Endothelial cell of umbilical vein (primary cell): Measurements from ENCODE around the gene IFITM5. TPM values are rescaled to one million over a fixed set of nuclear protein-coding genes. Genes with fewer than 3 reads are reported as not detected.

Experiments used
- BruUV-seq: library from RNA; stranded (reverse); fragments of 400-500 nt; replicated peaks from 2 replicates; lab custom pipeline; 2021; lab: Mats Ljungman, UMichigan
- CTCF ChIA-PET: fragments of 300-600, 350-600 bp; sonication (Branson Sonifier 250); formaldehyde crosslinking; loops from one replicate; lab custom pipeline; 2021; ENCODE audit warnings: antibody characterized with exemption, inconsistent platforms; lab: Charles Lee
- POLR2A ChIA-PET: fragments of 300-600, 350-600 bp; sonication (Branson Sonifier 250); formaldehyde crosslinking; loops from one replicate; lab custom pipeline; 2021; ENCODE audit warnings: antibody characterized with exemption, inconsistent platforms; lab: Charles Lee
- DNase-seq: peaks from one replicate; pipeline ENCODE4 v3.0.0-alpha.2; 2011; ENCODE audit warnings: low read depth, low spot score
- FAIRE-seq: peaks from 2 replicates; lab custom pipeline; 2011; peaks lifted over from hg19 to GRCh38; lab: Jason Lieb, UNC
- H2AFZ ChIP-seq: 2 replicates; pipeline ENCODE4 v1.6.0; 2012; ENCODE audit warnings: low read depth, low read length, control low read depth, inconsistent platforms
- H3K27ac ChIP-seq: 2 replicates; pipeline ENCODE4 v1.5.1; 2011; ENCODE audit warnings: low read depth, mild to moderate bottlenecking, control low read depth, low read length, moderate library complexity; ENCODE audit not compliant: insufficient read depth
- H3K27me3 ChIP-seq, 2 experiments: 2 replicates each; pipeline versions ENCODE4 v1.6.0 to v1.6.1; 2011; ENCODE audit warnings: low read length in 2 of 2, mixed read lengths in 1 of 2; ENCODE audit not compliant: control insufficient read depth in 2 of 2, insufficient read depth in 2 of 2
- H3K36me3 ChIP-seq, 2 experiments: 2 replicates in 1 of 2; 3 replicates in 1 of 2; pipeline ENCODE4 v1.5.1; 2011; ENCODE audit warnings: low read length in 2 of 2, mild to moderate bottlenecking in 1 of 2, moderate library complexity in 1 of 2; ENCODE audit not compliant: control insufficient read depth in 2 of 2, insufficient read depth in 2 of 2; ENCODE audit errors: extremely low read depth in 1 of 2
- H3K4me1 ChIP-seq: 3 replicates; pipeline ENCODE4 v1.5.1; 2011; ENCODE audit warnings: mild to moderate bottlenecking, low read length; ENCODE audit not compliant: control insufficient read depth, insufficient read depth; ENCODE audit errors: extremely low read depth
- H3K4me2 ChIP-seq: 2 replicates; pipeline ENCODE4 v1.6.1; 2011; ENCODE audit warnings: low read length, control low read depth, mixed read lengths; ENCODE audit not compliant: insufficient read depth
- H3K4me3 ChIP-seq, 3 experiments: fragments of 200-600 bp in 1 of 3; sonication (generic), shearing (Covaris generic) in 1 of 3; replicated peaks in 1 of 3; 2 replicates each; pipeline ENCODE4 v1.5.1; 2011 to 2016; ENCODE audit warnings: control low read depth in 3 of 3, low read length in 3 of 3, mild to moderate bottlenecking in 2 of 3, inconsistent platforms in 1 of 3, low read depth in 1 of 3, moderate library complexity in 1 of 3; ENCODE audit not compliant: insufficient read depth in 1 of 3
- H3K79me2 ChIP-seq: 2 replicates; pipeline ENCODE4 v1.6.0; 2012; ENCODE audit warnings: low read length, inconsistent platforms; ENCODE audit not compliant: control insufficient read depth, insufficient read depth
- H3K9ac ChIP-seq: replicated peaks from 2 replicates; pipeline ENCODE3; 2011; ENCODE audit warnings: low read length, control low read depth; ENCODE audit not compliant: insufficient read depth; ENCODE audit errors: extremely low read depth
- H3K9me1 ChIP-seq: replicated peaks from 3 replicates; pipeline ENCODE4 v1.6.0; 2011; ENCODE audit warnings: mild to moderate bottlenecking, low read length; ENCODE audit not compliant: control insufficient read depth, insufficient read depth; ENCODE audit errors: extremely low read depth
- H3K9me3 ChIP-seq: replicated peaks from 2 replicates; pipeline ENCODE4 v1.5.1; 2012; ENCODE audit warnings: low read length, inconsistent platforms; ENCODE audit not compliant: control insufficient read depth, insufficient read depth
- H4K20me1 ChIP-seq: replicated peaks from 2 replicates; pipeline ENCODE3; 2011; ENCODE audit warnings: mild to moderate bottlenecking, low read length; ENCODE audit not compliant: control insufficient read depth, insufficient read depth; ENCODE audit errors: extremely low read depth
- EZH2 ChIP-seq: IDR thresholded peaks from 2 replicates; pipeline ENCODE4 v1.6.1; 2012; ENCODE audit warnings: borderline replicate concordance, low read depth, mild to moderate bottlenecking, moderate library complexity, low read length, inconsistent platforms; ENCODE audit not compliant: severe bottlenecking
- FOS ChIP-seq: IDR thresholded peaks from 2 replicates; pipeline ENCODE4 v1.6.1; 2011; ENCODE audit warnings: mild to moderate bottlenecking, low read length, moderate library complexity, borderline replicate concordance; ENCODE audit not compliant: insufficient read depth
- GATA2 ChIP-seq: IDR thresholded peaks from 2 replicates; pipeline ENCODE4 v1.7.0; 2011; ENCODE audit warnings: low read depth, mild to moderate bottlenecking, moderate library complexity, mixed read lengths, low read length; ENCODE audit not compliant: insufficient read length, insufficient read depth
- JUN ChIP-seq: IDR thresholded peaks from 2 replicates; pipeline ENCODE4 v1.6.1; 2011; ENCODE audit warnings: borderline replicate concordance, low read depth; ENCODE audit not compliant: insufficient read length, insufficient read depth
- MYC ChIP-seq: IDR thresholded peaks from one replicate; pipeline ENCODE4 v1.6.1; 2011; ENCODE audit warnings: mild to moderate bottlenecking, low read depth, low read length
- POLR2A ChIP-seq: IDR thresholded peaks from 2 replicates; pipeline ENCODE4 v1.6.1; 2012; ENCODE audit warnings: low read depth, mild to moderate bottlenecking, control low read depth, low read length
- POLR2AphosphoS5 ChIP-seq: IDR thresholded peaks from 2 replicates; pipeline ENCODE4 v1.6.1; 2012; ENCODE audit warnings: low read depth, mild to moderate bottlenecking, control low read depth, low read length, moderate library complexity; ENCODE audit not compliant: insufficient read depth
- dilution Hi-C: fragments of 300-500 bp; cut with MboI; formaldehyde crosslinking; loops from one replicate; pipeline ENCODE4 v1.15.0; 2019; ENCODE audit warnings: low sequenced_read_pairs; ENCODE audit not compliant: extremely low pct_ligation_motif_present
- intact Hi-C: fragments of 100-400 bp; cut with micrococcal nuclease; formaldehyde crosslinking; loops from one replicate; pipeline ENCODE4 v1.10.0; 2022
- polyA plus RNA-seq, 4 experiments: library from polyadenylated mRNA; depleted of rRNA in 3 of 4; stranded (reverse) in 3 of 4; unstranded in 1 of 4; fragments of >200 nt; gene quantifications; 2 replicates each; pipeline versions ENCODE4 v1.2.1 to v1.2.3, GENCODE V29; 2011 to 2012; ENCODE audit warnings: missing spikeins in 1 of 4
- total RNA-seq: library from RNA; stranded (reverse); gene quantifications from 2 replicates; pipeline ENCODE4 v1.2.3, GENCODE V29; 2021
- TF ChIP-seq, protein P1 (sequence below): IDR thresholded peaks from 2 replicates; pipeline ENCODE4 v1.6.1; 2011; ENCODE audit not compliant: insufficient read depth, insufficient read length
- TF ChIP-seq, protein P2 (sequence below), 2 donors: IDR thresholded peaks; 1 replicate in 1 of 2; 2 replicates in 1 of 2; pipeline ENCODE4 v1.5.1; 2011; ENCODE audit warnings: low read length in 2 of 2, mild to moderate bottlenecking in 2 of 2, moderate library complexity in 2 of 2, control low read depth in 1 of 2, inconsistent platforms in 1 of 2, low read depth in 1 of 2; ENCODE audit not compliant: insufficient read depth in 1 of 2; ENCODE audit errors: extremely low read depth in 1 of 2

The IFITM5 gene
- total and polyA plus RNA-seq, 2 donors (not counting 3 experiments of a cell fraction or from before 2014, with no cell fraction given) = not detected

DNA sequence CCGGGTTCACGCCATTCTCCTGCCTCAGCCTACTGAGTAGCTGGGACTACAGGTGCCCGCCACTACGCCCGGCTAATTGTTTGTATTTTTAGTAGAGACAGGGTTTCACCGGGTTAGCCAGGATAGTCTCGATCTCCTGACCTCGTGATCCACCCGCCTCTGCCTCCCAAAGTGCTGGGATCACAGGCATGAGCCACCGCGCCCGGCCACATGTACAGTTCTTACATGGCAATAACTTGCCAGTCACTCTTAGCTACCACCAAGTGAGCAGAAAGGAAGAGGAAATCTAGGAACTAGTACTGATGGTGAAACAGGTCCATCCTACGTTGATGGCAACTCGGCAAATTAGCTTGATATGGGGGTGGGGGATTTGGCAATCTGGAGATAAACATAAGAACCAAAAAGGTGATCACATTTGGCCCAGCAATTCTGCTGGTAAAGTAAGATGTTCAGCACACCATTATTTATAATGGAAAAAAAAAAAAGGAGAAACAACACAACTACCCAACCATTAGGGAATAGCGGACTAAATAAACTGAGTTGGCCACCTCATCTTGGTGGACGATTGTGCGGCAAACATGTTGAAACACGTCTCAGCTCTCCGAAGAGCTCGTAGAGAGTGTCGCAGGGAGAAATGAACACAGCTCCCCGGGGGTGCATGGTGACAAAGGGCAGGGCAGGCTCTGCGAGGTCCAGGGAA lies 15.8 kb downstream of the IFITM5 start:
- no peaks in the 10 kb centered on the region for H3K36me3 ChIP-seq
- TF ChIP-seq, protein P1, sequence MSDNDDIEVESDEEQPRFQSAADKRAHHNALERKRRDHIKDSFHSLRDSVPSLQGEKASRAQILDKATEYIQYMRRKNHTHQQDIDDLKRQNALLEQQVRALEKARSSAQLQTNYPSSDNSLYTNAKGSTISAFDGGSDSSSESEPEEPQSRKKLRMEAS = no peak
- no peak for TF ChIP-seq FOS
- TF ChIP-seq, protein P2, sequence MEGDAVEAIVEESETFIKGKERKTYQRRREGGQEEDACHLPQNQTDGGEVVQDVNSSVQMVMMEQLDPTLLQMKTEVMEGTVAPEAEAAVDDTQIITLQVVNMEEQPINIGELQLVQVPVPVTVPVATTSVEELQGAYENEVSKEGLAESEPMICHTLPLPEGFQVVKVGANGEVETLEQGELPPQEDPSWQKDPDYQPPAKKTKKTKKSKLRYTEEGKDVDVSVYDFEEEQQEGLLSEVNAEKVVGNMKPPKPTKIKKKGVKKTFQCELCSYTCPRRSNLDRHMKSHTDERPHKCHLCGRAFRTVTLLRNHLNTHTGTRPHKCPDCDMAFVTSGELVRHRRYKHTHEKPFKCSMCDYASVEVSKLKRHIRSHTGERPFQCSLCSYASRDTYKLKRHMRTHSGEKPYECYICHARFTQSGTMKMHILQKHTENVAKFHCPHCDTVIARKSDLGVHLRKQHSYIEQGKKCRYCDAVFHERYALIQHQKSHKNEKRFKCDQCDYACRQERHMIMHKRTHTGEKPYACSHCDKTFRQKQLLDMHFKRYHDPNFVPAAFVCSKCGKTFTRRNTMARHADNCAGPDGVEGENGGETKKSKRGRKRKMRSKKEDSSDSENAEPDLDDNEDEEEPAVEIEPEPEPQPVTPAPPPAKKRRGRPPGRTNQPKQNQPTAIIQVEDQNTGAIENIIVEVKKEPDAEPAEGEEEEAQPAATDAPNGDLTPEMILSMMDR (IDR thresholded peaks at IDR 0.05; ENCODE audit: extremely low read depth in 1 of 2, insufficient read depth in 1 of 2, low read depth in 1 of 2, low read length in 2 of 2) = no peak
- no peak for TF ChIP-seq GATA2
- TF ChIP-seq EZH2 = no peak
- TF ChIP-seq POLR2AphosphoS5 = no peak
- TF ChIP-seq JUN = no peak
- no peak for TF ChIP-seq POLR2A
- TF ChIP-seq MYC = no peak
- intact Hi-C loops = no loop called here
- H3K9me1 ChIP-seq = no peaks in the 10 kb centered on the region
- H4K20me1 ChIP-seq = no peaks in the 10 kb centered on the region
- POLR2A ChIA-PET = no interaction called here
- no peak for DNase-seq
- CTCF ChIA-PET = interaction anchor here (1.2 kb wide), 1 partner anchor 31 kb away, joined by 3 read pairs; no protein-coding TSS in a partner anchor
- no peak overlapping the region for H3K4me2 ChIP-seq
- BruUV-seq = no TSS peak
- no peak overlapping the region for H3K27ac ChIP-seq
- H3K4me1 ChIP-seq = peaks cover 3% of the 10 kb centered on the region
- H3K27me3 ChIP-seq = peaks cover 41 to 45% of the 10 kb centered on the region in 2 experiments
- no peaks in the 10 kb centered on the region for H3K9me3 ChIP-seq
- H3K9ac ChIP-seq = no peak overlapping the region
- no peak overlapping the region for H3K4me3 ChIP-seq
- H3K79me2 ChIP-seq = no peaks in the 10 kb centered on the region
- H2AFZ ChIP-seq = no peak overlapping the region
- no peak for FAIRE-seq
- dilution Hi-C loops = no loop called here
